HUES48 (cell line): Measurements from ENCODE around the gene OSMR.
"Not testable (repeated sequence)": the region's sequence is repeated elsewhere in the genome, so short reads cannot be mapped to it uniquely, and the experiment has no call there.

Experiments
- H3K27ac ChIP-seq: one replicate; pipeline ENCODE4 v1.7.0; 2013; ENCODE audit warnings: low read depth, low read length, inconsistent platforms
- H3K27me3 ChIP-seq: 2 replicates; pipeline ENCODE4 v1.6.1; 2013; ENCODE audit warnings: mild to moderate bottlenecking, low read length; ENCODE audit not compliant: control insufficient read depth, insufficient read depth
- H3K36me3 ChIP-seq: 2 replicates; pipeline ENCODE4 v1.6.1; 2013; ENCODE audit warnings: low read length; ENCODE audit not compliant: control insufficient read depth, insufficient read depth
- H3K4me1 ChIP-seq: 2 replicates; pipeline ENCODE4 v1.6.1; 2013; ENCODE audit warnings: mild to moderate bottlenecking, low read length; ENCODE audit not compliant: control insufficient read depth, insufficient read depth
- H3K4me3 ChIP-seq: 2 replicates; pipeline ENCODE4 v1.5.1; 2013; ENCODE audit warnings: mild to moderate bottlenecking, low read depth, low read length
- H3K9ac ChIP-seq: 2 replicates; pipeline ENCODE4 v1.6.1; 2013; ENCODE audit warnings: mild to moderate bottlenecking, low read depth, low read length, moderate library complexity
- H3K9me3 ChIP-seq: 2 replicates; pipeline ENCODE4 v1.6.1; 2013; ENCODE audit warnings: low read length; ENCODE audit not compliant: control insufficient read depth, insufficient read depth

The OSMR gene

DNA sequence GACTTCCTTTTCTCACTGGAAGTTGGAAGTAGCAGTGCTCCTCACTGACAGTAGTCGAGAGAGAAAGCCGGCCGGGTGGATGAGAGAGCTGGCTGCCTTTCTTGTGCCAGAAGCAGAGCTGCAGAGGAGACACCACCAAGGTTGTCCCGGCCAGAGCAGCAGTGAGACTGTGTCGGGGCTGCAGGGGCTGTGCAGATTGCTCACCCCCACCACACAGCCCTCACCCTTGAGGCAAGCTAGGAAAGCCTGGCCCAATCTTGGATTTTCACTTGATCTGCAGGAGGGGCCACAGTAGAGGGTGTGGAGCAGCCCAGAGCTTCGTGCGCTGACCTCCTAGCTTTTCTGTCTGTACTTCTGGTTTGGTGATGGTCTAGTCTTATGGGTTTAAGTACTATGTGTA, 9.1 kb downstream of the OSMR start:
- no peak overlapping the region for H3K27ac ChIP-seq

DNA sequence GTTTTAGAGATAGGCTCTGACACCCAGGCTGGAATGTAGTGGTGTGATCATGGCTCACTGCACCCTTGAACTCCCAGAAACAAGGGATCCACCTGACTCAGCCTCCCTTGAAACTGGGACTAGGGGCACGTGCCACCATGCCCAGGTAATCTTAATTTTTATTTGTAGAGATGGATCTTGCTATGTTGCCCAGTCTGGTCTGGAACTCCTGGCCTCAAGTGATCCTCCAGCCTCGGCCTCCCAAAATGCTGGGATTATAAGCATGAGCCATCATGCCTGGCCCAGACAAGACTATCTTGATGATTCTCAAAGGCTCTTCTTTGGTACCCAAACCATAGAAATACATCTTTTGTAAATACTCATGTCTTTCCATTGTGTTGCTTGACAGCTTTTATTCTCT, 10.8 kb downstream of the OSMR start:
- no peak overlapping the region for H3K4me3 ChIP-seq
- 0 out of 2 replicates have a peak, but pooled peaks cover 4% of the 10 kb centered on the region for H3K9me3 ChIP-seq
- no peak overlapping the region for H3K9ac ChIP-seq
- H3K36me3 ChIP-seq: no peaks in the 10 kb centered on the region
- H3K27me3 ChIP-seq: no peaks in the 10 kb centered on the region
- H3K4me1 ChIP-seq: no peaks in the 10 kb centered on the region
- H3K27ac ChIP-seq: no peak overlapping the region

More for the DNA sequence above, 9.1 kb downstream of the OSMR start:
- Histone ChIP-seq H3K9me3 (no peaks in the 10 kb centered on the region), H3K9ac (no peak overlapping the region), H3K4me1 (no peaks in the 10 kb centered on the region), H3K36me3 (no peaks in the 10 kb centered on the region), H3K4me3 (no peak overlapping the region), H3K27me3 (no peaks in the 10 kb centered on the region)

DNA sequence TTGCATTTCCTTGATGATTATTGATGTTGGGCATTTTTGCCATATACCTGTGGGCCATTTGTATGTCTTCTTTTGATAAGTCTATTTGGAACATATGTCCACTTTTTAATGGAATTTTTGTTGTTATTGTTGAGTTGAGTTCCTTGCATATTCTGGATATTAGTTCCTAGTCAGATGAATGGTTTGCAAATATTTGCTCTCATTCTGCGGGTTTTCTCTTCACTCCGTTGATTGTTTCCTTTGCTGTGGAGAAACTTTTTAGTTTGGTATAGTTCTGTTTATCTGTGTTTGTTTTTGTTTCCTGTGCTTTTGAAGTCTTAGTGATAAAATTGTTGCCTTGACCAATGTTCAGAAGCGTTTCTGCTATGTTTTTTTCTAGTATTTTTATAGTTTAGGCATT, 13.0 kb downstream of the OSMR start:
- H3K4me3 ChIP-seq: no peak overlapping the region
- H3K27ac ChIP-seq: no peak overlapping the region
- H3K27me3 ChIP-seq: no peaks in the 10 kb centered on the region
- no peaks in the 10 kb centered on the region for H3K4me1 ChIP-seq
- 0 out of 2 replicates have a peak, but pooled peaks cover 4% of the 10 kb centered on the region for H3K9me3 ChIP-seq
- no peak overlapping the region for H3K9ac ChIP-seq
- H3K36me3 ChIP-seq: no peaks in the 10 kb centered on the region

DNA sequence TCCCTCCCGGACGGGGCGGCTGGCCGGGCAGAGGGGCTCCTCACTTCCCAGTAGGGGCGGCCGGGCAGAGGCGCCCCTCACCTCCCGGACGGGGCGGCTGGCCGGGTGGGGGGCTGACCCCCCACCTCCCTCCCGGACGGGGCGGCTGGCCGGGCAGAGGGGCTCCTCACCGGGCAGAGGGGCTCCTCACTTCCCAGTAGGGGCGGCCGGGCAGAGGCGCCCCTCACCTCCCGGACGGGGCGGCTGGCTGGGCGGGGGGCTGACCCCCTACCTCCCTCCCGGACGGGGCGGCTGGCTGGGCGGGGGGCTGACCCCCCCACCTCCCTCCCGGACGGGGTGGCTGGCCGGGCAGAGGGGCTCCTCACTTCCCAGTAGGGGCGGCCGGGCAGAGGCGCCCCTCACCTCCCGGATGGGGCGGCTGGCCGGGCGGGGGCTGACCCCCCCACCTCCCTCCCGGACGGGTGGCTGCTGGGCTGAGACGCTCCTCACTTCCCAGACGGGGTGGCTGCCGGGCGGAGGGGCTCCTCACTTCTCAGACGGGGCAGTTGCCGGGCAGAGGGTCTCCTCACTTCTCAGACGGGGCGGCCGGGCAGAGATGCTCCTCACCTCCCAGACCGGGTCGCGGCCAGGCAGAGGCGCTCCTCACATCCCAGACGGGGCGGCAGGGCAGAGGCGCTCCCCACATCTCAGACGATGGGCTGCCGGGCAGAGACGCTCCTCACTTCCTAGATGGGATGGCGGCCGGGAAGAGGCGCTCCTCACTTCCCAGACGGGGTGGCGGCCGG, 16.4 kb downstream of the OSMR start:
- not testable (repeated sequence) for H3K27me3 ChIP-seq, H3K27ac ChIP-seq, H3K9ac ChIP-seq, H3K4me3 ChIP-seq, H3K4me1 ChIP-seq, H3K9me3 ChIP-seq, H3K36me3 ChIP-seq

DNA sequence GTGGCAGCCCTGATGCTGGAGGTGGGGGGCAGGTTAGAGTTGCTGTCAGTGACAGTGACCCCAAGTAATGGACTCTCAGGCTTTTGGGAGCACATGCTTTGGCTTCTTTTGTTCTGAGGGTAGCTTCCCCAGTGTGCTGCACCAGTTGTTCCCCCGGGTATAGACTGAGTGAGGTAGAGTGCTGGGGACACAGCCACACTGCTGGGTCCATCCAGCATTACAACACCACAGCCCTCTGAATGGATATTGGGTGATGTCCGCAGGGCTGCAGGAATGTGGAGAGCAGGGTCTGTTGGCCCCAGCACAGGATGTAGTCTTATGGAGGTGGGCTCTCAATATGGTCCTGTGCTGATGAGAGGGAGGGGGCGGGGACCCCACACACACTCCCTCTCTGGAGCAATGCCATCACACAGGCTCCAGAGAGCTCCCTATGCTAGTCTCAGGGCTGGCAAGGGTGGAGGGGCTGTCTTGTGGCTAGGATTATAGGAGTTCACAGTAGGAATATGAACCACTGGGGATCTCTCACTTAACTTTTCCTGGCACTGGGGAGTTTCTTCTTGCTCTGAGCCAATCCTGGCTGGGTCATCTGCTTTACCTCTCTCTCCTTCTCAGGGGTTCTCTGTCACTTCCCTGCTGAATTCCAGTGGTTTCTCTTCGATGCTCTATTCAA, 20.7 kb downstream of the OSMR start:
- Histone ChIP-seq H3K9me3 (no peaks in the 10 kb centered on the region), H3K9ac (no peak overlapping the region), H3K27me3 (no peaks in the 10 kb centered on the region), H3K4me3 (no peak overlapping the region), H3K4me1 (peaks cover 9% of the 10 kb centered on the region), H3K36me3 (no peaks in the 10 kb centered on the region), H3K27ac (no peak overlapping the region)

DNA sequence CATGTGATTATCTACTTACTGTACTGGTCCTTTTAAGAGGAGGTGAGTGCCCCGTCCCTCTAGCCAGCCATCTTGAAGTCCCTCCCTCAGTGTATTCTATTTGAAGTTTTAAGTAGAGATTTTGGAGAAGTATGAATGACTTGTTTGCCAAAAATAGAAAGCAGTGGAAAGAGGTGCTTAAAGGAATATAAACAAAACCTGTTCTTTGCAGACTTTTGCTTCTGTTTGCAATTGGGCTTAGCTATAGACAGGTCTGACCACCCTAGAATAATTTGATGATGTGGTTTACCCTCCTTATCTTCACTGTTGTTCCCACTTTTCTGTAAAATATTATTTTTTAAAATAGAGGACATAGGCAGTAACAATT, 21.2 kb downstream of the OSMR start:
- Histone ChIP-seq H3K27me3 (no peaks in the 10 kb centered on the region), H3K9me3 (no peaks in the 10 kb centered on the region), H3K27ac (no peak overlapping the region), H3K4me1 (peaks cover 9% of the 10 kb centered on the region), H3K9ac (no peak overlapping the region), H3K4me3 (no peak overlapping the region), H3K36me3 (no peaks in the 10 kb centered on the region)

DNA sequence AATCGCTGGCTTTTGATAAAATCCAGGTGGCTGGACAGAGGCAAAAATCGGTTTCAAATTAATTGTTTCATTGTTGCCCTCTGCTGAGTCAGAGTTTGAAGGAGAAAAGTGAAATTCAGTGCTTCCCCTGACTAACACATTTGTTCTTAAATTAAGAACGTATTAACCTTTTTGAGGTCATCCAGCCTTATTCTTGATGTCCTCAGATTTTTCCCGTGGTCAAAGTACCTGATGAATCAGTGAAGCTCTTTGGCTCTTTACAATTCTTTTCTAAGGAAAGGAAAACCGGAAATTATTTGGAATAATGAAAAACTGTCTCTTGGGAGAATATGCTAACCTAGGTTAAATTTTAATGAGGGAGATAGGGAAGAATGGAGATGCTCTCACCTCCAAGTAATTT, 21.6 kb downstream of the OSMR start:
- no peaks in the 10 kb centered on the region for H3K9me3 ChIP-seq
- H3K4me3 ChIP-seq: no peak overlapping the region
- H3K27me3 ChIP-seq: no peaks in the 10 kb centered on the region
- H3K4me1 ChIP-seq: peaks cover 9% of the 10 kb centered on the region
- no peak overlapping the region for H3K9ac ChIP-seq
- H3K36me3 ChIP-seq: no peaks in the 10 kb centered on the region
- H3K27ac ChIP-seq: no peak overlapping the region

DNA sequence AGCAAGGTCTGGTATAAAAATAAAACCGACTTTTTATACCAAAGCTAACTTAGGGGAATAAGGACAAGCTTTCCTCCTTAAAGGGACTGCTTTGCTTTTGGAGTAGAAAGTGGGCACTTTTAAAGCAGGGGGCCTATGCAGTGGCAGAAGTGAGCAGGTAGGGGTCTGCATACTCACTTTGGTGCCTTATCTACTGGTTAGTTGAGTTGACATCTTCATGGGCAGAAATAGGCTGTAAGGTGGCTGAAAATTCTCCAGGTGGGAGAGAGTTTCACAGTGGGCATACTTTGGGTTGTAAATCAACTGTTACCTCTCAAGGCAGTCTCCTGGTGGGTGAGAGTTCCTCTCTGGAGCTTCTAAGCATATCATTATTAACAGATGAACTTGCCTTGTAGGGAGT, 24.8 kb downstream of the OSMR start:
- Histone ChIP-seq H3K27ac (no peak overlapping the region), H3K4me3 (no peak overlapping the region), H3K36me3 (no peaks in the 10 kb centered on the region), H3K4me1 (peaks cover 9% of the 10 kb centered on the region), H3K9ac (no peak overlapping the region), H3K27me3 (no peaks in the 10 kb centered on the region), H3K9me3 (no peaks in the 10 kb centered on the region)

DNA sequence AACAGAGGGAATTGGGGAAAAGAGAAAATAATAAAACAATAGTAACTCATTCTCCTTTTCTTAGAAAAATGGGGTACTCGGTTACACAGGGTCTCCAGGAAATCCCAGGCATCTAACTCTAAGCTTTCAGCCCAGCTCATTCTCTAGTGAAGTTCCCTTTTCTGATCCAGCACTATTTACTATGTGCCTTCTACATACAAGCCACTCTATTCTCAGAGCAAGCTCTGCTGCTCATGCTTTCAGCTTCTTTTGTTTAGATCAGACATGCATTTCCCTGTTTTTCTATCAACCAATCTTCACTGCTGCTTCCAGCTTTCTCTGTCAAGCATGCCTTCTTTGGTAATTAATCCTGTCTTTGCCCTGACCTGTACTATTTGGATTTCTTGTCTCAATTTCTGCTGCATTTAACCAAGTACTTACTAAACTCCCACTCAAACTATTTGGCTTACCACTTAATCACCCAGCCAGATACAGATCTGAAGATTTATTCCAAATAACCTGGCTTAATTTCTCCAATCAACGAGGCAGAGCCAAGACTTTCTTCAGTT, 25.3 kb downstream of the OSMR start:
- peaks cover 9% of the 10 kb centered on the region for H3K4me1 ChIP-seq
- peak overlapping the region; percentile 36 for H3K27ac ChIP-seq
- H3K27me3 ChIP-seq: no peaks in the 10 kb centered on the region
- no peak overlapping the region for H3K9ac ChIP-seq
- no peak overlapping the region for H3K4me3 ChIP-seq
- H3K9me3 ChIP-seq: no peaks in the 10 kb centered on the region
- no peaks in the 10 kb centered on the region for H3K36me3 ChIP-seq

DNA sequence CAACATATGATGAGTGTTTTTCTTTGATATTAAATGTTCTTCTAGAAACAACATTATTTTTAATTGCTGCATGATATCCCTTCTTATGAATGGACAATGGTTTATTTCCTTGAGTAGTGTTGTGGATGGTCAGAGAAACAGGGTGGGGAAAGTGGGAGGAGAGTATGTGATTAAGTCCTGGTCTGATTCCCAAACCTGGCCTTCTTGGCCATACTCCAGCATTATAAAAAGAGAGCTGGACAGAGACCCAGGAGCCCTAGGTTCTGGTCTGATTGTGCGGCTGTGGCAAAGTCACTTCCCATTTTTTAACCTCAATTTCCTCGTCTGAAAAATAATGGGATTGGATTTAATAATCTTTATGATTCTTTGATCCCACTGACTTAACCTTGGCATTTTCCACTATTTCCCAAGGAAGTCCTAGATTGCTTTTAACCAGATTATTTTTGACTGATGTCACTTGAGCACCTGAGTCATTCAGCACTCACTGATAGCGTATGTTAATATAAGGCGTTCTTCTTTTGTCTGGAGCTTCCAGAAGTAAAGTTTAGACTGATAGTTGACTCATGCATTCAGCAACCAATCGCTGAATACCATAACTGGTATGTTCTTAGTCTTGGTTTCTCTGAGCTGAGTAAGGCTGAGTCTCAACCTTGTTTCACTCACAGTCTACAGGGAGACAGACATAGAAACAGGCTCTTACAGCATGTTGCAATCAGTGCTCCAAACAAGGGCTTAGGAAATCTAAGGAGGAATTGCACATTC, 26.2 kb downstream of the OSMR start:
- no peak overlapping the region for H3K4me3 ChIP-seq
- no peaks in the 10 kb centered on the region for H3K36me3 ChIP-seq
- peaks cover 9% of the 10 kb centered on the region for H3K4me1 ChIP-seq
- H3K27ac ChIP-seq: peak overlapping the region; percentile 44
- H3K27me3 ChIP-seq: no peaks in the 10 kb centered on the region
- no peak overlapping the region for H3K9ac ChIP-seq
- H3K9me3 ChIP-seq: no peaks in the 10 kb centered on the region

DNA sequence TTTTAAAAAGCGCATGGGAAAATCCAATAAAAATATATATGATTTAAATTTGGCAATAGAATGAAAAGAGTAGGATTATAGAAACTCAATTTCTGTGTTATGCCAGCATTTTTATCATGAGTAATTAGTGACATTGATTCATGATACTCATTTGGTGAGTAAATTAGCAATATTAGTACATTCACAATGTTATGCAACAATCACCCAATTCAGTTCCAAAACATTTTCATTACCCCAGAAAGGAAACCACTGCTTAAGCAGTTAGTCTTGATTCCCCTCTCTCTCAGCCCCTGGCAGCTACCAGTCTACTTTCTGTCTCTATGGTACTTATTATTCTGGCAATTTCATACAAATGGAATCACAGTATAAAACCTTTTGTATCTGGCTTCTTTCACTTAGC, 27.0 kb downstream of the OSMR start:
- Histone ChIP-seq H3K27ac (no peak overlapping the region), H3K27me3 (no peaks in the 10 kb centered on the region), H3K36me3 (no peaks in the 10 kb centered on the region), H3K9ac (no peak overlapping the region), H3K9me3 (no peaks in the 10 kb centered on the region), H3K4me1 (peaks cover 9% of the 10 kb centered on the region), H3K4me3 (no peak overlapping the region)
